Measurements from ENCODE around the gene TTLL7. TPM values are rescaled to one million over a fixed set of nuclear protein-coding genes. Genes with fewer than 3 reads are reported as not detected.

TTLL7 gene
- total RNA-seq, 1 donor from 2014 or later, result 22.6 TPM

- H3K4me3 Mint-ChIP-seq (ENCODE audit: unreplicated experiment), result no peak overlapping the region
Observed at GRCh38 chr1:83996621-83997020, 2.3 kb downstream of the TTLL7 start.

GRCh38 chr1:83996191-83996590 is 2.7 kb downstream of the TTLL7 start:
- DNase-seq (ENCODE audit: low spot score), result no peak
- Mint-ChIP-seq H3K9me3 (ENCODE audit: low read depth) (no peaks in the 10 kb centered on the region), H3K4me1 (ENCODE audit: low read depth) (peaks cover 28% of the 10 kb centered on the region), H3K27me3 (ENCODE audit: low read depth) (no peaks in the 10 kb centered on the region), H3K27ac (ENCODE audit: unreplicated experiment) (peak overlapping the region; percentile 10), H3K4me3 (ENCODE audit: unreplicated experiment) (no peak overlapping the region), H3K36me3 (ENCODE audit: low read depth) (no peaks in the 10 kb centered on the region)
- no peak for TF ChIP-seq CTCF (IDR thresholded peaks at IDR 0.05)

More at GRCh38 chr1:83996621-83997020, 2.3 kb downstream of the TTLL7 start:
- peaks cover 28% of the 10 kb centered on the region for H3K4me1 Mint-ChIP-seq (ENCODE audit: low read depth)
- no peaks in the 10 kb centered on the region for H3K9me3 Mint-ChIP-seq (ENCODE audit: low read depth)
- H3K27me3 Mint-ChIP-seq (ENCODE audit: low read depth), result no peaks in the 10 kb centered on the region
- no peaks in the 10 kb centered on the region for H3K36me3 Mint-ChIP-seq (ENCODE audit: low read depth)
- no peak for DNase-seq (ENCODE audit: low spot score)
- no peak for TF ChIP-seq CTCF (IDR thresholded peaks at IDR 0.05)
- peak overlapping the region; percentile 10 for H3K27ac Mint-ChIP-seq (ENCODE audit: unreplicated experiment)

- no peak overlapping the region for H3K27ac Mint-ChIP-seq (ENCODE audit: unreplicated experiment)
- DNase-seq (ENCODE audit: low spot score), result no peak
- no peaks in the 10 kb centered on the region for H3K27me3 Mint-ChIP-seq (ENCODE audit: low read depth)
- H3K9me3 Mint-ChIP-seq (ENCODE audit: low read depth), result no peaks in the 10 kb centered on the region
- no peaks in the 10 kb centered on the region for H3K36me3 Mint-ChIP-seq (ENCODE audit: low read depth)
- H3K4me3 Mint-ChIP-seq (ENCODE audit: unreplicated experiment), result no peak overlapping the region
- H3K4me1 Mint-ChIP-seq (ENCODE audit: low read depth), result peaks cover 28% of the 10 kb centered on the region
- TF ChIP-seq CTCF (IDR thresholded peaks at IDR 0.05), result no peak
Observed at GRCh38 chr1:83995649-83996048, 3.3 kb downstream of the TTLL7 start.

GRCh38 chr1:83994111-83994510 is 4.8 kb downstream of the TTLL7 start:
- peaks cover 22% of the 10 kb centered on the region for H3K4me1 Mint-ChIP-seq (ENCODE audit: low read depth)
- H3K27ac Mint-ChIP-seq (ENCODE audit: unreplicated experiment), result no peak overlapping the region
- no peaks in the 10 kb centered on the region for H3K36me3 Mint-ChIP-seq (ENCODE audit: low read depth)
- no peak overlapping the region for H3K4me3 Mint-ChIP-seq (ENCODE audit: unreplicated experiment)
- no peaks in the 10 kb centered on the region for H3K9me3 Mint-ChIP-seq (ENCODE audit: low read depth)
- H3K27me3 Mint-ChIP-seq (ENCODE audit: low read depth), result no peaks in the 10 kb centered on the region
- DNase-seq (ENCODE audit: low spot score), result no peak
- no peak for TF ChIP-seq CTCF (IDR thresholded peaks at IDR 0.05)

- peak; percentile 24 for TF ChIP-seq CTCF (IDR thresholded peaks at IDR 0.05)
- no peak overlapping the region for H3K4me3 Mint-ChIP-seq (ENCODE audit: unreplicated experiment)
- H3K4me1 Mint-ChIP-seq (ENCODE audit: low read depth), result no peaks in the 10 kb centered on the region
- no peak overlapping the region for H3K27ac Mint-ChIP-seq (ENCODE audit: unreplicated experiment)
- DNase-seq (ENCODE audit: low spot score), result no peak
- H3K27me3 Mint-ChIP-seq (ENCODE audit: low read depth), result no peaks in the 10 kb centered on the region
- H3K36me3 Mint-ChIP-seq (ENCODE audit: low read depth), result peaks cover 4% of the 10 kb centered on the region
- H3K9me3 Mint-ChIP-seq (ENCODE audit: low read depth), result peaks cover 14% of the 10 kb centered on the region
Observed at GRCh38 chr1:83990734-83991133, 8.2 kb downstream of the TTLL7 start.
